Keratinocyte (primary cell): Measurements from ENCODE around the gene CTRB2. TPM values are rescaled to one million over a fixed set of nuclear protein-coding genes. Genes with fewer than 3 reads are reported as not detected.
"Not testable (repeated sequence)": the region's sequence is repeated elsewhere in the genome, so short reads cannot be mapped to it uniquely, and the experiment has no call there.

Experiments
- DNase-seq: peaks from one replicate; pipeline ENCODE4 v3.0.0-alpha.2; 2011; ENCODE audit warnings: low read depth, missing footprints, low spot score
- FAIRE-seq: peaks from 2 replicates; lab custom pipeline; 2011; peaks lifted over from hg19 to GRCh38; lab: Jason Lieb, UNC
- H2AFZ ChIP-seq: 2 replicates; pipeline ENCODE4 v1.6.0; 2012; ENCODE audit warnings: low read length, control low read depth, inconsistent platforms; ENCODE audit not compliant: control insufficient read depth
- H3K27ac ChIP-seq: 2 replicates; pipeline ENCODE4 v1.5.1; 2011; ENCODE audit warnings: low read length; ENCODE audit not compliant: control insufficient read depth, insufficient read depth
- H3K27me3 ChIP-seq: 3 replicates; pipeline ENCODE4 v1.6.0; 2011; ENCODE audit warnings: low read length; ENCODE audit not compliant: control insufficient read depth, insufficient read depth; ENCODE audit errors: extremely low read depth
- H3K36me3 ChIP-seq, 2 experiments: 2 replicates in 1 of 2; 3 replicates in 1 of 2; pipeline ENCODE4 v1.5.1; 2011; ENCODE audit warnings: low read length in 2 of 2, mild to moderate bottlenecking in 1 of 2; ENCODE audit not compliant: control insufficient read depth in 2 of 2, insufficient read depth in 2 of 2; ENCODE audit errors: extremely low read depth in 1 of 2
- H3K4me1 ChIP-seq: 3 replicates; pipeline ENCODE4 v1.5.1; 2011; ENCODE audit warnings: low read length; ENCODE audit not compliant: control insufficient read depth, insufficient read depth; ENCODE audit errors: extremely low read depth
- H3K4me2 ChIP-seq: 3 replicates; pipeline ENCODE4 v1.6.0; 2011; ENCODE audit warnings: low read depth, low read length; ENCODE audit not compliant: control insufficient read depth, insufficient read depth; ENCODE audit errors: extremely low read depth
- H3K4me3 ChIP-seq, 3 experiments: fragments of 200-600 bp in 1 of 3; sonication (generic) in 1 of 3; 2 replicates in 2 of 3; 3 replicates in 1 of 3; pipeline ENCODE4 v1.5.1; 2011 to 2016; ENCODE audit warnings: low read length in 3 of 3, mild to moderate bottlenecking in 3 of 3, control low read depth in 2 of 3, inconsistent platforms in 1 of 3, low read depth in 1 of 3, mixed read lengths in 1 of 3, mixed run types in 1 of 3, moderate library complexity in 1 of 3; ENCODE audit not compliant: control insufficient read depth in 2 of 3, insufficient read depth in 2 of 3; ENCODE audit errors: extremely low read depth in 1 of 3
- H3K79me2 ChIP-seq: 2 replicates; pipeline ENCODE4 v1.6.0; 2012; ENCODE audit warnings: low read length; ENCODE audit not compliant: control insufficient read depth, insufficient read depth
- H3K9ac ChIP-seq: 3 replicates; pipeline ENCODE4 v1.6.0; 2011; ENCODE audit warnings: low read length; ENCODE audit not compliant: control insufficient read depth, insufficient read depth; ENCODE audit errors: extremely low read depth
- H3K9me1 ChIP-seq: 3 replicates; pipeline ENCODE4 v1.6.0; 2011; ENCODE audit warnings: low read length; ENCODE audit not compliant: control insufficient read depth, insufficient read depth; ENCODE audit errors: extremely low read depth
- H3K9me3 ChIP-seq: 2 replicates; pipeline ENCODE4 v1.5.1; 2012; ENCODE audit warnings: low read depth, low read length; ENCODE audit not compliant: control insufficient read depth
- H4K20me1 ChIP-seq: 3 replicates; pipeline ENCODE4 v1.6.0; 2011; ENCODE audit warnings: low read length; ENCODE audit not compliant: control insufficient read depth, insufficient read depth; ENCODE audit errors: extremely low read depth
- CTCF ChIP-seq, 3 experiments: IDR thresholded peaks in 1 of 3; conservative IDR thresholded peaks in 1 of 3; optimal IDR thresholded peaks in 1 of 3; 2 replicates in 2 of 3; 3 replicates in 1 of 3; pipeline versions ENCODE3 to v1.5.1; 2011; ENCODE audit warnings: low read length in 3 of 3, mild to moderate bottlenecking in 3 of 3, moderate library complexity in 2 of 3, control low read depth in 1 of 3, inconsistent platforms in 1 of 3; ENCODE audit not compliant: insufficient read depth in 2 of 3; ENCODE audit errors: extremely low read depth in 1 of 3
- EZH2 ChIP-seq: IDR thresholded peaks from one replicate; pipeline ENCODE4 v1.6.1; 2012; ENCODE audit warnings: inconsistent platforms, mild to moderate bottlenecking, low read length, moderate library complexity
- dilution Hi-C: fragments of 300-500 bp; cut with MboI; formaldehyde crosslinking; loops from one replicate; pipeline ENCODE4 v1.7.0; 2020; ENCODE audit warnings: low sequenced_read_pairs; ENCODE audit not compliant: extremely low pct_ligation_motif_present
- polyA plus RNA-seq, 5 experiments: library from polyadenylated mRNA; depleted of rRNA in 3 of 5; stranded (reverse) in 3 of 5; stranded (forward) in 1 of 5; unstranded in 1 of 5; fragments of >200 nt; gene quantifications; 1 replicate in 1 of 5; 2 replicates in 3 of 5; 3 replicates in 1 of 5; pipeline versions ENCODE4 v1.2.1 to v1.2.3, GENCODE V29; 2011 to 2012; ENCODE audit warnings: missing spikeins in 2 of 5, low read depth in 1 of 5, low replicate concordance in 1 of 5

CTRB2 gene
- polyA plus RNA-seq, 1 donor (not counting 4 experiments of a cell fraction or from before 2014, with no cell fraction given) = not detected

DNA sequence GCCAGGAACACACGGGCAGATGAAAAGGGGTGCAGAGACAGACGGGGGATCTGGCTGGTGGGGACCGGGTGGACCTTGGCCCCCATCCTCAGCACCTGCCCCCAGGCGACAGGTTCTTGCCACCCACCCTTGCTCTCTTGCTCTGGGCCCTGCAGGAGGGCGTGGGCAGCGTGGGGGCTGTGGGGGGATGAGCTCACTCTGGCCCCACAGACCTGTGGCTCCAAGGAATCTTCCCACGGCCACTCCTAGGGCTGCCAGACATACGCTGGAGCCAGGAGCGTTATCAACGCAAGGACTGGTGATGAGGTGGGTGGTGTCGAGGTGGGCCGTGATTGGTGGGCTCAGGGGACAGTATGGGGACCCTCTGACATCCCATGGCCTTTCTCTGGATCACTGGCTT is 18.1 kb upstream of the CTRB2 start:
- no peaks in the 10 kb centered on the region for H3K9me3 ChIP-seq
- DNase-seq = no peak
- dilution Hi-C loops = loop anchor here (25.0 kb wide), 1 partner anchor 162 kb away; no protein-coding TSS in a partner anchor
- no peaks in the 10 kb centered on the region for H3K79me2 ChIP-seq
- H3K4me2 ChIP-seq = no peak overlapping the region
- no peak overlapping the region for H3K4me3 ChIP-seq
- peaks cover 4% of the 10 kb centered on the region for H4K20me1 ChIP-seq
- H3K4me1 ChIP-seq = no peaks in the 10 kb centered on the region
- H3K9me1 ChIP-seq = no peaks in the 10 kb centered on the region
- H3K36me3 ChIP-seq = peaks cover 13 to 15% of the 10 kb centered on the region in 2 experiments
- no peak overlapping the region for H3K27ac ChIP-seq
- peaks cover 13% of the 10 kb centered on the region for H3K27me3 ChIP-seq
- FAIRE-seq = no peak
- H2AFZ ChIP-seq = no peak overlapping the region
- TF ChIP-seq EZH2 (no peak), CTCF (optimal IDR thresholded peaks at IDR 0.05 in 1 of 3, IDR thresholded peaks at IDR 0.05 in 1 of 3, conservative IDR thresholded peaks at IDR 0.05 in 1 of 3; ENCODE audit: extremely low read depth in 1 of 3, insufficient read depth in 2 of 3, low read length in 3 of 3) (no peak)
- H3K9ac ChIP-seq = no peak overlapping the region

GRCh38 chr16:75224306-75225082 is 17.5 kb upstream of the CTRB2 start:
- Histone ChIP-seq H3K27ac (no peak overlapping the region), H3K9me3 (no peaks in the 10 kb centered on the region), H3K4me2 (no peak overlapping the region), H3K79me2 (no peaks in the 10 kb centered on the region), H3K9me1 (no peaks in the 10 kb centered on the region), H3K4me3 (no peak overlapping the region), H3K9ac (no peak overlapping the region), H4K20me1 (peaks cover 4% of the 10 kb centered on the region), H3K4me1 (no peaks in the 10 kb centered on the region), H3K36me3 (peaks cover 8 to 9% of the 10 kb centered on the region in 2 experiments), H2AFZ (no peak overlapping the region), H3K27me3 (peaks cover 13% of the 10 kb centered on the region)
- no peak for FAIRE-seq
- no peak for DNase-seq
- dilution Hi-C loops = loop anchor here (25.0 kb wide), 1 partner anchor 163 kb away; no protein-coding TSS in a partner anchor
- TF ChIP-seq CTCF (optimal IDR thresholded peaks at IDR 0.05 in 1 of 3, IDR thresholded peaks at IDR 0.05 in 1 of 3, conservative IDR thresholded peaks at IDR 0.05 in 1 of 3; ENCODE audit: extremely low read depth in 1 of 3, insufficient read depth in 2 of 3, low read length in 3 of 3) (no peak), EZH2 (no peak)

- H3K4me1 ChIP-seq, H3K27ac ChIP-seq, H3K4me2 ChIP-seq, H3K9ac ChIP-seq, FAIRE-seq, H3K79me2 ChIP-seq, DNase-seq, H3K9me1 ChIP-seq, H3K36me3 ChIP-seq, H4K20me1 ChIP-seq, H2AFZ ChIP-seq, H3K9me3 ChIP-seq, dilution Hi-C loops, H3K4me3 ChIP-seq: not testable (repeated sequence)
- H3K27me3 ChIP-seq = peaks cover 13% of the 10 kb centered on the region
These were observed 16.2 kb upstream of the CTRB2 start for GRCh38 chr16:75223129-75223528.
